DOHH2 (cell line): ENCODE results near the gene CAV1.

ENCODE experiments used
- CTCF ChIP-seq: fragments of 200-600 bp; sonication (generic); IDR thresholded peaks from one replicate; pipeline ENCODE4 v1.5.1; 2014; ENCODE audit warnings: antibody characterized with exemption, mild to moderate bottlenecking, low read depth, low read length; ENCODE audit not compliant: poor library complexity, severe bottlenecking
- EZH2phosphoT487 ChIP-seq: fragments of 200-600 bp; sonication (generic); IDR thresholded peaks from 2 replicates; pipeline ENCODE4 v1.6.1; 2017; ENCODE audit warnings: borderline replicate concordance, mild to moderate bottlenecking, antibody characterized with exemption, low read length, moderate library complexity, mixed read lengths

GRCh38 chr7:116546916-116547315 is 22.1 kb downstream of the CAV1 start:
- TF ChIP-seq CTCF = no peak
- TF ChIP-seq EZH2phosphoT487 = no peak
